ENCODE results near the gene RBM46.

DNA sequence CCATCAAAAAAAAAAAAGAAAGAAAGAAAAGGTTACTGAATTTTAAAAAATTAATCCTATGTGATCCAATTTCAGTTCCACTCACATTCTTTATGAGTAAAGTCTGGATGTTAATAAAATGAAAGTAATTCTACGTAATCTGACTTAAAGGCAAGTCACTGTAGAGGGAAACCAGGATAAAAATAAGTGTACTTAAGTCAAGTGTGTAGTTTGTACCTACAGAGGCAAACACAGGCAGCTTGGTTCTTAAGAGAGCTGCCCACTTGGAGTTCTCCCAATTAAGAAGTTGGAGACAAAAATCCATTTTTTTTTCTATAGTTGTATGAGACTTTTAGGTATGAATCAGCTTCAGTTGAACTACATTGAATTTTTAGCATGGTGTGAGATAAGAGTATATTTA lies 44.3 kb upstream of the RBM46 start:
- TF ChIP-seq, protein P1, sequence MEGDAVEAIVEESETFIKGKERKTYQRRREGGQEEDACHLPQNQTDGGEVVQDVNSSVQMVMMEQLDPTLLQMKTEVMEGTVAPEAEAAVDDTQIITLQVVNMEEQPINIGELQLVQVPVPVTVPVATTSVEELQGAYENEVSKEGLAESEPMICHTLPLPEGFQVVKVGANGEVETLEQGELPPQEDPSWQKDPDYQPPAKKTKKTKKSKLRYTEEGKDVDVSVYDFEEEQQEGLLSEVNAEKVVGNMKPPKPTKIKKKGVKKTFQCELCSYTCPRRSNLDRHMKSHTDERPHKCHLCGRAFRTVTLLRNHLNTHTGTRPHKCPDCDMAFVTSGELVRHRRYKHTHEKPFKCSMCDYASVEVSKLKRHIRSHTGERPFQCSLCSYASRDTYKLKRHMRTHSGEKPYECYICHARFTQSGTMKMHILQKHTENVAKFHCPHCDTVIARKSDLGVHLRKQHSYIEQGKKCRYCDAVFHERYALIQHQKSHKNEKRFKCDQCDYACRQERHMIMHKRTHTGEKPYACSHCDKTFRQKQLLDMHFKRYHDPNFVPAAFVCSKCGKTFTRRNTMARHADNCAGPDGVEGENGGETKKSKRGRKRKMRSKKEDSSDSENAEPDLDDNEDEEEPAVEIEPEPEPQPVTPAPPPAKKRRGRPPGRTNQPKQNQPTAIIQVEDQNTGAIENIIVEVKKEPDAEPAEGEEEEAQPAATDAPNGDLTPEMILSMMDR (conservative IDR thresholded peaks at IDR 0.05), result no peak
- no peak for TF ChIP-seq ZFX (IDR thresholded peaks at IDR 0.05)
